GM12872 (cell line): ENCODE results near the gene PYM1.

Experiments used
- CTCF ChIP-seq: IDR thresholded peaks from 3 replicates; pipeline ENCODE4 v1.5.1; 2011; ENCODE audit warnings: low read depth, mild to moderate bottlenecking, low read length, moderate library complexity; ENCODE audit not compliant: insufficient read depth

The PYM1 gene

GRCh38 chr12:55930771-55931316, 3.1 kb upstream of the PYM1 start, which contains the start of gene DGKA:
TSS of gene DGKA (plus strand) at chr12:55931162. CDS start at chr12:55936504, 5,342 bp downstream.
- TF ChIP-seq CTCF, result peak; percentile 70

DNA sequence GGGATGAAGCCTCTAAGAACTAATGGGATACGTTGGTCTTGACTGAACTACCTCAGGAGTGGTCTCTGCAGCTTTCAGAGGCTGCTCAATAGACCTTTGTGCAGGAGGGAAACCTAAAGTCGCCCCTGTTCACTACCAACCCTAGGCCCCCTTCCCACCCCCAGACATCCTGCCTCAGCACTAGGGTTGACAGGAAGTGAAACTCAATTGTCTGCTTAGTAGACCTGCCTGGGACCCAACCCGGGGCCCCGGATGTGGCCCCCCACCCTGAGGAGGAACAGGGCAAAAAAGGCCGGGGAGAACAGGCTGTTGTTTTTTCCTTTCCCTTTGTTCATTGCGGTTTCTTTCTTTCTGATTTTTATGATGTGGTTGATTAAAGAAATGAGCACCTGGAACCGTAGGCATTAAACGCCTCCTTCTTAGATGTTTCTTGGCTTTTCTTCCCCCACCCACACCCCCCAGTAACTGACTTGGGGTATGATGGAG, 1.7 kb upstream of the PYM1 start:
- no peak for TF ChIP-seq CTCF

DNA sequence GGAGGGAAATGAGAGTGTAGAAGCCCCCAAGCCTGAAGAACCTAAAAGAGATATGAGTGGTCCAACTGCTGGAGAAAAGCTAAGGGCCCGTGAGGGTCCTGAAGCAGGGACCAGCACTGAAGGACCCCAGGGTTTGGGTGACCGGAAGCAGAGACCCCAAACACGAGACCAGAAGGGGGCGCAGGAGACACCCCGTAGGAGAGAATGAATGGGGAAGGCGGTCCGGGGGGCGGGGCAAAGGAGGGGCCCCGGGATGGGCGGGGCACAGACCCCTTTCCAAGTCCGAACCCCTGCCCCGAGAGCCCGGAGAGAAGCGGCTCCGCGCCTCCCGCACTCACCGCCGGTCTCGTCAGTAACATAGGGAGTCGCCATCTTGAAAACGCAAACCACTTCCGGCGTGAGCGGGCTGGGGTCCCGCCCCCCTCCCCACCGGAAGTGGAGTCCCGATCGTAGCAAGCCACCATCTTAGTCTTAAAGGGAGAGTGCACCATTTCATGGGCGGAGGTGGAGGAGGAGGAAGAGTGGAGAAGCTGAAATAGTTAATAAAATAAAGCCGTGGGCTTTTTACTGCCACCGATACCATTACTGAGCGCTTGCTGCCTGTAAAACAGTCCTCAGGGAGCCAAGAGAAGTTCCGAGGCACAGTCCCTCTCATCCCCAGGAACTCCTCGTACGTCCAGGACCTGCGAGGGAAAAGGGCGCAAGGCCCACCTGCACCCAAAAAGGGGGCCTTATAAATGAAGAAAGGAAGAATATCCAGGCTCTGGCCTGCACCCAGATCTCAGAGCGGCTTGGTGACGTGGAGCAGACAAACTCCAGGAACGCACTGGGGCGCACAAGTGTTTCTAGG, 731 bp downstream of the PYM1 start:
- peak; percentile 80 for TF ChIP-seq CTCF

DNA sequence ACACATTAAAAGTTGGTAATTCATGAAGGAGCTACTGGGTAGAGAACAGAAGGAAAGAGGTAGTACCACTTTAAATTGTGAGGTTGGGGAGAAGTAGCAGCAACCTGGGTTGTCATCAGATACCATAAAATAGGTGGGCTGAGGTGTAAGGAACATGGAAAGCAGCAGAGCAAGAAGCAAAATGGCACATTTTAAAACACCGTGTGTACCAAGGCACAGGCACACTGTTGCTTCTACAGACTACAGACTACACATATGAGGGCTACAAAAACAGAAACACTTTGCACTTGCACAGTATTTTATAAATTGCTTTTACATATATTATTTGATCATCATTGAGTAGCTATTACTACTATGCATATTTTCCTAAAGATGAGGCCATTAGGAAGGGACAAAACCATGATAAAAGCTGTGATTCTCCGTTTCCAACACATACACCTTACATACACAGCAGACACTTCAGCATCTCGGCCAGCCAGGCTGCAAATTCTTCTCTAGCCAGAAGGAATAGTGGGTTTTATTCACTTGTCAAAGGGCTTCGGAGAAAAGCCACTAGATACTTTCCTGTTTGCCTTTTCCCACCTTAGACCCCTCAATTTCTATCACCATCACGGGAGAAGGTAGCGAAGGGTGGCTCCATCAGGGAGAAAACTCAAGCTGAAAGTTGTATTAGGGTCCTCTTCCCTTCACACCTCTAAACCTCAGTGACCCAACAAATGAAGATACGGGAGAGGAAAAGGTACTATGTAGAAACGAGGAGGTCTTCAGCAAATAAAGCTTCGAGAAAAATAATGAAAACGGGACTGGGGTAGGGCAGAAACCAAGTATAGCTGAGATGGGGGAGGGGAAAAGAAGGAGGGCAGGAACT, 1.6 kb downstream of the PYM1 start:
- no peak for TF ChIP-seq CTCF

GRCh38 chr12:55925371-55925770, 2.3 kb downstream of the PYM1 start:
- no peak for TF ChIP-seq CTCF

- no peak for TF ChIP-seq CTCF
Measured at GRCh38 chr12:55922126-55922525, 5.6 kb downstream of the PYM1 start.

GRCh38 chr12:55915482-55915859, 12.2 kb downstream of the PYM1 start:
- TF ChIP-seq CTCF, result no peak
